ENCODE data around the gene KLHL20. TPM values are rescaled to one million over a fixed set of nuclear protein-coding genes. Genes with fewer than 3 reads are reported as not detected.
"Not testable (repeated sequence)": the region's sequence is repeated elsewhere in the genome, so short reads cannot be mapped to it uniquely, and the experiment has no call there.

KLHL20 gene
- total RNA-seq, 4 donors from 2014 or later = 28.3 to 38.3 (median 33.3) TPM

DNA sequence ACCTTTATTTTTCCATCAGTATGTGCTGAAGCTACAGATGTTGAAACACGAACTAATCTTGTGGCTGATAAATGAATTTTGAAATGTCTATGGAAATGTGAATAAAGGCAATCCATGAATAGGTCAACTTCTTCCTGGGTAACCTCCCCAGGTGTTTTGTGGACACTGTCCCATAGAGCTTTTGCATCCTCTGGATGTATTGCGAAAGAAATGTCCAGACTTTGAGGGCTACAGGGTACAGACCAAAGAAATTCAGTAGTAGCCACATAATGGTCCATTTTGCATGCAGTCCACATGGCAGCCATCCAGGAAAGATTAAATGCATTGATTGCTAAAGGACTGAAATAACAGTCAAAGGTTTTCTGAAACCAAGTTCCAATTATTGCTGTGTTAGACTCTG lies 88.2 kb downstream of the KLHL20 start:
- 93% methylated on average over 2 of the region's 2 CpGs for WGBS
- no peaks in the 10 kb centered on the region for H3K27me3 ChIP-seq
- no peaks in the 10 kb centered on the region for H3K4me1 ChIP-seq
- intact Hi-C loops (cut with DNase I) = no loop called here
- peaks cover 0 to 34% (median 17%) of the 10 kb centered on the region in 4 donors for H3K36me3 ChIP-seq
- DNase-seq (ENCODE audit: extremely low spot score) = no peak
- no peak overlapping the region for H3K27ac ChIP-seq (replicated peaks in 1 of 4)
- no peak for TF ChIP-seq EP300 (IDR thresholded peaks at IDR 0.05)
- TF ChIP-seq POLR2A (IDR thresholded peaks at IDR 0.05; ENCODE audit: low read depth) = no peak
- TF ChIP-seq, protein P1, sequence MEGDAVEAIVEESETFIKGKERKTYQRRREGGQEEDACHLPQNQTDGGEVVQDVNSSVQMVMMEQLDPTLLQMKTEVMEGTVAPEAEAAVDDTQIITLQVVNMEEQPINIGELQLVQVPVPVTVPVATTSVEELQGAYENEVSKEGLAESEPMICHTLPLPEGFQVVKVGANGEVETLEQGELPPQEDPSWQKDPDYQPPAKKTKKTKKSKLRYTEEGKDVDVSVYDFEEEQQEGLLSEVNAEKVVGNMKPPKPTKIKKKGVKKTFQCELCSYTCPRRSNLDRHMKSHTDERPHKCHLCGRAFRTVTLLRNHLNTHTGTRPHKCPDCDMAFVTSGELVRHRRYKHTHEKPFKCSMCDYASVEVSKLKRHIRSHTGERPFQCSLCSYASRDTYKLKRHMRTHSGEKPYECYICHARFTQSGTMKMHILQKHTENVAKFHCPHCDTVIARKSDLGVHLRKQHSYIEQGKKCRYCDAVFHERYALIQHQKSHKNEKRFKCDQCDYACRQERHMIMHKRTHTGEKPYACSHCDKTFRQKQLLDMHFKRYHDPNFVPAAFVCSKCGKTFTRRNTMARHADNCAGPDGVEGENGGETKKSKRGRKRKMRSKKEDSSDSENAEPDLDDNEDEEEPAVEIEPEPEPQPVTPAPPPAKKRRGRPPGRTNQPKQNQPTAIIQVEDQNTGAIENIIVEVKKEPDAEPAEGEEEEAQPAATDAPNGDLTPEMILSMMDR (IDR thresholded peaks at IDR 0.05) = no peak
- TF ChIP-seq POLR2AphosphoS5 (IDR thresholded peaks at IDR 0.05) = no peak
- no peaks in the 10 kb centered on the region for H3K9me3 ChIP-seq
- H3K4me3 ChIP-seq = no peak overlapping the region

DNA sequence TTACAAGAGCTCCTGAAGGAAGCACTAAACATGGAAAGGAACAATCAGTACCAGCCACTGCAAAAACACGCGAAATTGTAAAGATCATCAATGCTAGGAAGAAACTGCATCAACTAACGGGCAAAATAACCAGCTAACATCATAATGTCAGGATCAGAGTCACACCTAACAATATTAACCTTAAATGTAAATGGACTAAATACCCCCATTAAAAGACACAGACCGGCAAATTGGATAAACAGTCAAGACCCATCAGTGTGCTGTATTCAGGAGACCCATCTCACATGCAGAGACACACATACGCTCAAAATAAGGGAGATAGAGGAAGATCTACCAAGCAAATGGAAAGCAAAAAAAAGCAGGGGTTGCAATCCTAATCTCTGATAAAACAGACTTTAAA lies 98.9 kb downstream of the KLHL20 start:
- H3K36me3 ChIP-seq = peaks cover 0 to 24% (median 17%) of the 10 kb centered on the region in 4 donors
- H3K27ac ChIP-seq (replicated peaks in 1 of 4); H3K4me3 ChIP-seq; intact Hi-C loops (cut with DNase I); H3K4me1 ChIP-seq; H3K9me3 ChIP-seq; H3K27me3 ChIP-seq; DNase-seq (ENCODE audit: extremely low spot score): not testable (repeated sequence)
- WGBS = 94% methylated on average over 5 of the region's 5 CpGs

DNA sequence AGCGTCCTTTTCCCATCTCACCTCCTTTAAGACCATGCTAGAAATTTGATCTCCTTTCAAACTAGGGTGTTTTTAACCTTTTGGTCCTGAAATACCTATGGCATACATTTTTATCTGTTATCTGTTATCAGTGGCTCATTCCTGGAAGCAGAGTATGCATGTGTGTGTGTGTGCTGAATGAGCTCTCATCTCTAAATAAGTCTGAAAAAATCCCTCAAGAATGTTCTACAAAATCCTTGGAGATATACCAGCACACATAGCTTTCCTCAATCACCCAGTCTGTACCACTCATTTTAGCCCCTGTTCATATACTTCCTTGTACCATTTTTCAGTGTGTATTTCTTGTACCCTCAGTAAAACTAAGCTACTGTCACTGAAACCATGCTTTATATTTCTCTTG lies 103.7 kb downstream of the KLHL20 start:
- intact Hi-C loops (cut with DNase I) = no loop called here
- Histone ChIP-seq H3K9me3 (no peaks in the 10 kb centered on the region), H3K4me3 (no peak overlapping the region), H3K27me3 (no peaks in the 10 kb centered on the region), H3K27ac (replicated peaks in 1 of 4) (no peak overlapping the region), H3K4me1 (peaks cover 3 to 9% (median 7%) of the 10 kb centered on the region in 4 donors), H3K36me3 (peaks cover 0 to 9% (median 2%) of the 10 kb centered on the region in 4 donors)
- no peak for TF ChIP-seq EP300 (IDR thresholded peaks at IDR 0.05)
- TF ChIP-seq POLR2AphosphoS5 (IDR thresholded peaks at IDR 0.05) = no peak
- no peak for TF ChIP-seq POLR2A (IDR thresholded peaks at IDR 0.05; ENCODE audit: low read depth)
- TF ChIP-seq, protein P1 (IDR thresholded peaks at IDR 0.05) = no peak
- DNase-seq (ENCODE audit: extremely low spot score) = no peak
- WGBS = 88% methylated on average over 1 of the region's 1 CpG

DNA sequence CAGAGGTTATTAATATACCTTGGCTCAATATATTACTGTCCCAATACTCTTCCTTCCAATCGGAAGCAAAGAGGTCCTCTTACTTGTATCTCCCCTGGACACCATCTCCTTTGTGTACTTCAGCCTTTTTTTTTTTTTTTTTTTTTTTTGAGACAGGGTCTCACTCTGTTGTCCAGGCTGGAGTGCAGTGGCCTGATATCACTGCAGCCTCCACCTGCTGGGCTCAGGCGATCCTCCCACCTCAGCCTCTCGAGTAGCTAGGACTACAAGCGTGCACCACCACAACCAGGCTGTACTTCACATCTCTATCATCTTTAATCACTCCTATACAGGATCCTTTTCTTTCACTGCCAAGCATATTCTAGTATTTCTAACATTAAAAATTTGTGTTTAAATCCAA lies 106.9 kb downstream of the KLHL20 start:
- Histone ChIP-seq H3K27ac (replicated peaks in 1 of 4) (no peak overlapping the region), H3K9me3 (no peaks in the 10 kb centered on the region), H3K27me3 (no peaks in the 10 kb centered on the region), H3K36me3 (peaks cover 0 to 9% (median 2%) of the 10 kb centered on the region in 4 donors), H3K4me1 (peaks cover 10 to 30% (median 24%) of the 10 kb centered on the region in 4 donors), H3K4me3 (no peak overlapping the region)
- DNase-seq (ENCODE audit: extremely low spot score) = no peak
- intact Hi-C loops (cut with DNase I) = loop anchor here (10.0 kb wide), 1 partner anchor 1077 kb away; no protein-coding TSS in a partner anchor
- WGBS = 94% methylated on average over 4 of the region's 4 CpGs
- TF ChIP-seq, protein P1 (IDR thresholded peaks at IDR 0.05) = no peak
- TF ChIP-seq EP300 (IDR thresholded peaks at IDR 0.05) (no peak), POLR2AphosphoS5 (IDR thresholded peaks at IDR 0.05) (no peak), POLR2A (IDR thresholded peaks at IDR 0.05; ENCODE audit: low read depth) (no peak)

- Histone ChIP-seq H3K36me3 (peaks cover 0 to 2% (median under 1%) of the 10 kb centered on the region in 4 donors), H3K4me3 (peak overlapping the region; percentile 80 to 86 (median 82)), H3K4me1 (peaks cover 10 to 39% (median 24%) of the 10 kb centered on the region in 4 donors), H3K27ac (replicated peaks in 1 of 4) (peak overlapping the region; percentile 90 to 95 (median 94)), H3K9me3 (no peaks in the 10 kb centered on the region), H3K27me3 (no peaks in the 10 kb centered on the region)
- TF ChIP-seq, protein P1 (IDR thresholded peaks at IDR 0.05) = no peak
- TF ChIP-seq POLR2A (IDR thresholded peaks at IDR 0.05; ENCODE audit: low read depth) (no peak), POLR2AphosphoS5 (IDR thresholded peaks at IDR 0.05) (no peak), EP300 (IDR thresholded peaks at IDR 0.05) (no peak)
- intact Hi-C loops (cut with DNase I) = loop anchor here (2.0 to 10.0 kb wide), 2 partner anchors 43 to 1079 kb away; partner anchors contain the start of gene GAS5
- no peak for DNase-seq (ENCODE audit: extremely low spot score)
- WGBS = 0% methylated on average over 20 of the region's 25 CpGs
Measured at GRCh38 chr1:173823781-173824314, 109.1 kb downstream of the KLHL20 start.

All from esophagus muscularis mucosa (tissue), 4 donors.